HPDE6-E6E7 (cell line): Measurements from ENCODE around the gene ZBTB47.

Source experiments
- DNase-seq: peaks from one replicate; pipeline ENCODE4 v3.0.0; 2011; ENCODE audit warnings: missing footprints; ENCODE audit errors: extremely low spot score

ZBTB47 gene

GRCh38 chr3:42712688-42713372 is 59.3 kb downstream of the ZBTB47 start:
- no peak for DNase-seq

- DNase-seq: no peak
Observed at GRCh38 chr3:42713747-42714146, 60.2 kb downstream of the ZBTB47 start.

GRCh38 chr3:42714171-42714852 is 60.8 kb downstream of the ZBTB47 start:
- DNase-seq: no peak
